ENCODE results near the gene F10. TPM values are rescaled to one million over a fixed set of nuclear protein-coding genes. Genes with fewer than 3 reads are reported as not detected.

The F10 gene
- total RNA-seq, 1 experiment from 2014 or later, result not detected

GRCh38 chr13:113169277-113170272 lies 47.0 kb downstream of the F10 start:
- Histone ChIP-seq H3K27ac (no peak overlapping the region), H3F3A (ENCODE audit: insufficient read depth, low read depth) (peaks cover 7% of the 10 kb centered on the region; the same call in 1 of the 2 replicates), H3K79me2 (ENCODE audit: low read depth) (no peaks in the 10 kb centered on the region), H2AFZ (no peak overlapping the region), H3K4me1 (replicated peaks; ENCODE audit: insufficient read depth) (no peaks in the 10 kb centered on the region), H3K9me2 (ENCODE audit: insufficient read depth) (no peaks in the 10 kb centered on the region), H3K4me3 (no peak overlapping the region), H3K36me3 (ENCODE audit: low read depth) (no peaks in the 10 kb centered on the region; the same call in 1 of the 2 replicates), H3K9me3 (ENCODE audit: insufficient read depth, low read depth) (no peaks in the 10 kb centered on the region), H4K20me1 (ENCODE audit: insufficient read depth) (no peaks in the 10 kb centered on the region), H3K4me2 (no peak overlapping the region), H3K27me3 (ENCODE audit: insufficient read depth, low read depth) (no peaks in the 10 kb centered on the region)
- ChIA-PET CTCF (no interaction called here), POLR2A (ENCODE audit: unreplicated experiment) (no interaction called here)
- BruUV-seq (replicated peaks), result no TSS peak
- DNase-seq, result no peak
- TF ChIP-seq EZH2 (IDR thresholded peaks at IDR 0.05; ENCODE audit: low read depth) (no peak), CTCF (conservative IDR thresholded peaks at IDR 0.05) (no peak)
- intact Hi-C loops (cut with micrococcal nuclease; ENCODE audit: unreplicated experiment), result no loop called here

GRCh38 chr13:113170511-113170910 lies 47.9 kb downstream of the F10 start:
- no peak for DNase-seq
- Histone ChIP-seq H3K36me3 (ENCODE audit: low read depth) (peaks cover 5% of the 10 kb centered on the region; the same call in 1 of the 2 replicates), H3K9me3 (ENCODE audit: insufficient read depth, low read depth) (no peaks in the 10 kb centered on the region), H3K4me2 (no peak overlapping the region), H2AFZ (no peak overlapping the region), H3K4me1 (replicated peaks; ENCODE audit: insufficient read depth) (no peaks in the 10 kb centered on the region), H3K79me2 (ENCODE audit: low read depth) (no peaks in the 10 kb centered on the region), H3K27me3 (ENCODE audit: insufficient read depth, low read depth) (no peaks in the 10 kb centered on the region), H3F3A (ENCODE audit: insufficient read depth, low read depth) (peaks cover 7% of the 10 kb centered on the region; the same call in 1 of the 2 replicates), H4K20me1 (ENCODE audit: insufficient read depth) (no peaks in the 10 kb centered on the region), H3K9me2 (ENCODE audit: insufficient read depth) (no peaks in the 10 kb centered on the region), H3K27ac (no peak overlapping the region), H3K4me3 (no peak overlapping the region)
- ChIA-PET CTCF (no interaction called here), POLR2A (ENCODE audit: unreplicated experiment) (no interaction called here)
- no TSS peak for BruUV-seq (replicated peaks)
- TF ChIP-seq EZH2 (IDR thresholded peaks at IDR 0.05; ENCODE audit: low read depth) (no peak), CTCF (conservative IDR thresholded peaks at IDR 0.05) (no peak)
- intact Hi-C loops (cut with micrococcal nuclease; ENCODE audit: unreplicated experiment), result no loop called here

- Histone ChIP-seq H3K4me1 (replicated peaks; ENCODE audit: insufficient read depth) (no peaks in the 10 kb centered on the region), H3K36me3 (ENCODE audit: low read depth) (peaks cover 5% of the 10 kb centered on the region; the same call in 1 of the 2 replicates), H3K9me3 (ENCODE audit: insufficient read depth, low read depth) (no peaks in the 10 kb centered on the region), H4K20me1 (ENCODE audit: insufficient read depth) (no peaks in the 10 kb centered on the region), H3K4me3 (no peak overlapping the region), H3K27ac (no peak overlapping the region), H2AFZ (no peak overlapping the region), H3K79me2 (ENCODE audit: low read depth) (no peaks in the 10 kb centered on the region), H3K27me3 (ENCODE audit: insufficient read depth, low read depth) (no peaks in the 10 kb centered on the region), H3K4me2 (no peak overlapping the region), H3F3A (ENCODE audit: insufficient read depth, low read depth) (peaks cover 7% of the 10 kb centered on the region; the same call in 1 of the 2 replicates), H3K9me2 (ENCODE audit: insufficient read depth) (no peaks in the 10 kb centered on the region)
- TF ChIP-seq CTCF (conservative IDR thresholded peaks at IDR 0.05) (no peak), EZH2 (IDR thresholded peaks at IDR 0.05; ENCODE audit: low read depth) (no peak)
- ChIA-PET CTCF (no interaction called here), POLR2A (ENCODE audit: unreplicated experiment) (no interaction called here)
- intact Hi-C loops (cut with micrococcal nuclease; ENCODE audit: unreplicated experiment), result no loop called here
- no peak for DNase-seq
- no TSS peak for BruUV-seq (replicated peaks)
These were observed 48.9 kb downstream of the F10 start for GRCh38 chr13:113171250-113172125.

All from PC-9 (cell line).